Measurements from ENCODE around the gene ARNT2.

The ARNT2 gene

GRCh38 chr15:80576519-80577090 lies 172.4 kb downstream of the ARNT2 start:
- no peak for TF ChIP-seq CTCF (IDR thresholded peaks at IDR 0.05)
- H3K27me3 Mint-ChIP-seq (ENCODE audit: low read depth, poor library complexity) = no peaks in the 10 kb centered on the region
- H3K4me1 Mint-ChIP-seq = peaks cover 11% of the 10 kb centered on the region
- no peaks in the 10 kb centered on the region for H3K9me3 Mint-ChIP-seq
- no peak overlapping the region for H3K4me3 Mint-ChIP-seq
- H3K36me3 Mint-ChIP-seq (ENCODE audit: low read depth) = peaks cover 28% of the 10 kb centered on the region
- DNase-seq = no peak
- no peak overlapping the region for H3K27ac Mint-ChIP-seq

GRCh38 chr15:80577552-80578205 lies 173.5 kb downstream of the ARNT2 start:
- H3K27me3 Mint-ChIP-seq (ENCODE audit: low read depth, poor library complexity) = no peaks in the 10 kb centered on the region
- TF ChIP-seq CTCF (IDR thresholded peaks at IDR 0.05) = no peak
- peaks cover 11% of the 10 kb centered on the region for H3K4me1 Mint-ChIP-seq
- H3K4me3 Mint-ChIP-seq = no peak overlapping the region
- DNase-seq = no peak
- peaks cover 31% of the 10 kb centered on the region for H3K36me3 Mint-ChIP-seq (ENCODE audit: low read depth)
- no peaks in the 10 kb centered on the region for H3K9me3 Mint-ChIP-seq
- H3K27ac Mint-ChIP-seq = no peak overlapping the region

GRCh38 chr15:80578206-80578595 lies 174.0 kb downstream of the ARNT2 start:
- no peaks in the 10 kb centered on the region for H3K9me3 Mint-ChIP-seq
- no peak for TF ChIP-seq CTCF (IDR thresholded peaks at IDR 0.05)
- H3K36me3 Mint-ChIP-seq (ENCODE audit: low read depth) = peaks cover 32% of the 10 kb centered on the region
- no peak overlapping the region for H3K27ac Mint-ChIP-seq
- no peaks in the 10 kb centered on the region for H3K27me3 Mint-ChIP-seq (ENCODE audit: low read depth, poor library complexity)
- no peak for DNase-seq
- peaks cover 11% of the 10 kb centered on the region for H3K4me1 Mint-ChIP-seq
- H3K4me3 Mint-ChIP-seq = no peak overlapping the region

- no peak for DNase-seq
- no peak for TF ChIP-seq CTCF (IDR thresholded peaks at IDR 0.05)
- Mint-ChIP-seq H3K4me3 (no peak overlapping the region), H3K9me3 (no peaks in the 10 kb centered on the region), H3K4me1 (peaks cover 11% of the 10 kb centered on the region), H3K36me3 (ENCODE audit: low read depth) (peaks cover 28% of the 10 kb centered on the region), H3K27me3 (ENCODE audit: low read depth, poor library complexity) (no peaks in the 10 kb centered on the region), H3K27ac (no peak overlapping the region)
These were observed 174.7 kb downstream of the ARNT2 start for GRCh38 chr15:80578871-80579270.

GRCh38 chr15:80579611-80580010 lies 175.4 kb downstream of the ARNT2 start:
- H3K9me3 Mint-ChIP-seq = no peaks in the 10 kb centered on the region
- no peak overlapping the region for H3K27ac Mint-ChIP-seq
- no peak overlapping the region for H3K4me3 Mint-ChIP-seq
- no peaks in the 10 kb centered on the region for H3K27me3 Mint-ChIP-seq (ENCODE audit: low read depth, poor library complexity)
- TF ChIP-seq CTCF (IDR thresholded peaks at IDR 0.05) = no peak
- H3K36me3 Mint-ChIP-seq (ENCODE audit: low read depth) = peaks cover 24% of the 10 kb centered on the region
- H3K4me1 Mint-ChIP-seq = peaks cover 11% of the 10 kb centered on the region
- DNase-seq = no peak

GRCh38 chr15:80580106-80580505 lies 175.9 kb downstream of the ARNT2 start:
- Mint-ChIP-seq H3K36me3 (ENCODE audit: low read depth) (peaks cover 19% of the 10 kb centered on the region), H3K4me1 (peaks cover 11% of the 10 kb centered on the region), H3K27me3 (ENCODE audit: low read depth, poor library complexity) (no peaks in the 10 kb centered on the region), H3K9me3 (no peaks in the 10 kb centered on the region), H3K27ac (peak overlapping the region; percentile 52), H3K4me3 (no peak overlapping the region)
- DNase-seq = no peak
- no peak for TF ChIP-seq CTCF (IDR thresholded peaks at IDR 0.05)

Data from nephron progenitor cell (in vitro differentiated cells).